HG02610 (cell line): ENCODE measurements around the gene PIK3C3.
A peak's percentile ranks its signal among the peaks of the same experiment; 100 is the strongest.
"Not testable (repeated sequence)": the region's sequence is repeated elsewhere in the genome, so short reads cannot be mapped to it uniquely, and the experiment has no call there.

Experiments used
- ATAC-seq: cut with Tn5 transposase; IDR thresholded peaks from one replicate; pipeline ENCODE4 v1.9.1; 2021; ENCODE audit warnings: mild to moderate bottlenecking, moderate library complexity; ENCODE audit not compliant: unreplicated experiment

PIK3C3 gene

GRCh38 chr18:41965634-41966255 lies 10.7 kb downstream of the PIK3C3 start:
- no peak for ATAC-seq

- no peak for ATAC-seq
These were observed 11.9 kb downstream of the PIK3C3 start for GRCh38 chr18:41966943-41967342.

GRCh38 chr18:41967680-41968079 lies 12.6 kb downstream of the PIK3C3 start:
- ATAC-seq = no peak

- no peak for ATAC-seq
These were observed 14.8 kb downstream of the PIK3C3 start for GRCh38 chr18:41969881-41970280.

GRCh38 chr18:41972067-41972925 lies 17.3 kb downstream of the PIK3C3 start:
- peak; percentile 39 for ATAC-seq

- no peak for ATAC-seq
These were observed 18.9 kb downstream of the PIK3C3 start for GRCh38 chr18:41973983-41974382.

GRCh38 chr18:41974796-41975201 lies 19.8 kb downstream of the PIK3C3 start:
- peak; percentile 62 for ATAC-seq

GRCh38 chr18:41975284-41975683 lies 20.2 kb downstream of the PIK3C3 start:
- ATAC-seq = no peak

- no peak for ATAC-seq
These were observed 22.2 kb downstream of the PIK3C3 start for GRCh38 chr18:41977233-41977632.

- peak; percentile 97 for ATAC-seq
These were observed 28.1 kb downstream of the PIK3C3 start for GRCh38 chr18:41982942-41983660.

- ATAC-seq = no peak
These were observed 30.9 kb downstream of the PIK3C3 start for GRCh38 chr18:41985914-41986313.

GRCh38 chr18:41989508-41989907 lies 34.5 kb downstream of the PIK3C3 start:
- no peak for ATAC-seq

GRCh38 chr18:41992066-41992465 lies 37.0 kb downstream of the PIK3C3 start:
- peak; percentile 96 for ATAC-seq

- ATAC-seq = no peak
These were observed 37.7 kb downstream of the PIK3C3 start for GRCh38 chr18:41992703-41993102.

GRCh38 chr18:41993151-41993550 lies 38.1 kb downstream of the PIK3C3 start:
- no peak for ATAC-seq

- no peak for ATAC-seq
These were observed 41.0 kb downstream of the PIK3C3 start for GRCh38 chr18:41996020-41996419.

GRCh38 chr18:41999751-42000150 lies 44.7 kb downstream of the PIK3C3 start:
- ATAC-seq = no peak

- ATAC-seq = no peak
These were observed 46.8 kb downstream of the PIK3C3 start for GRCh38 chr18:42001801-42002200.

- ATAC-seq = no peak
These were observed 49.6 kb downstream of the PIK3C3 start for GRCh38 chr18:42004653-42005052.

- no peak for ATAC-seq
These were observed 50.7 kb downstream of the PIK3C3 start for GRCh38 chr18:42005782-42006181.

GRCh38 chr18:42009457-42009856 lies 54.4 kb downstream of the PIK3C3 start:
- not testable (repeated sequence) for ATAC-seq

- peak; percentile 99 for ATAC-seq
These were observed 56.0 kb downstream of the PIK3C3 start for GRCh38 chr18:42011053-42011452.
